NCI-H82 treated with DMSO at 0.1 percent for 48 hours (cell line): ENCODE data around the gene GMPPB.
"Not testable (repeated sequence)": the region's sequence is repeated elsewhere in the genome, so short reads cannot be mapped to it uniquely, and the experiment has no call there.

Experiments
- DNase-seq: peaks from one replicate; lab custom pipeline; 2025; ENCODE audit not compliant: unreplicated experiment; lab: John Stamatoyannopoulos, UW

GMPPB gene

DNA sequence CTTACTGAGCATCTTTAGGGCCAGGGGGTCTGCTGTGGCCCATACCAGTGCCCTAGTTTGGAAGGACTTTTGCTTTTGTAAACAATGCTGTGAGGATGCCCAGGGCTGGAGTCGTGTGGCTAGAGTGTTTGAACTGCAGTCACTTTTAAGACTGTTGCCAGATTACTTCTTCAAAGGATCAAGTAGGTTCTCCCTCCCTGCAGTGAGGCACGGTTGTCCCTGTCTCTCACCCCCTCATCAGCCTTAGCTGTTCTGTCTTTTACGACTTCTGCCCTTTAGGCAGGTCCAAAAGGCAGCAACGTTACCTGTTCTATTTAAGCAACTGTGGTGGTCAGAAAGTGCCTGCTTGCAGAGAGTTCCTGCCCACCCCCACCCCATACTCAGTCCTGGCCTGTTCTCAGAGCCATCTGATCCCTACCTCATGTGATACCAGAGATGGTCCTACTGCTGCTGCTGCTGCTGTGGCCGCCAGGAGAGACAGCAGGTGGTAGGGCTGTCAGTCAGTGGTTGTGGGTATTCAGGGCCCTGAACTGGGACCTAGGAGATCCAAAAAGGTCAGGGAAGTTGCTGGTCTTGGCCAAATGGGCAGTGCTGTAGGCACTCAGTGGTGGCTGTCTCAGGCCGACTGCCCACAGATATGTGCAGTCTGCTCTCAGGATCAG lies 29.2 kb downstream of the GMPPB start:
- not testable (repeated sequence) for DNase-seq

DNA sequence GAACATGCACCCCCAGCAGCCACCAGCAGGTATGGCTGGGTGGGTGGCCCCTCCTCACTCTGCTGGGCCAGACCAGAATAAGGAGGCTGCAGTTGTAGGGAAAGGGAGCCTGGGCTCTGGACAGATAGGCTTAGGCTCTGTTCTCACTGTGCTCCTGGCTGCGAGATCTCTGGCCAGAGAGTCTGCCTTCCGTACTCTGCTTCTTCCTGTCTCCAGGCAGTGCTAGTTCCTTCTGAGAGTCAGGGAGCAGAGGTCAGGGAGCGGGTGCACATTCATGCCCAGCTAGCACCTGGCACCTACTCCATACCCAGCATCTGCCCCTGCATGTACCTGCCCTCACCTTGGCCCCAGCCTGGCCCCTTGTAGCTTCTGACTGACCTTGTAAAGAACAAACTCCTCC lies 32.3 kb downstream of the GMPPB start:
- DNase-seq: not testable (repeated sequence)

DNA sequence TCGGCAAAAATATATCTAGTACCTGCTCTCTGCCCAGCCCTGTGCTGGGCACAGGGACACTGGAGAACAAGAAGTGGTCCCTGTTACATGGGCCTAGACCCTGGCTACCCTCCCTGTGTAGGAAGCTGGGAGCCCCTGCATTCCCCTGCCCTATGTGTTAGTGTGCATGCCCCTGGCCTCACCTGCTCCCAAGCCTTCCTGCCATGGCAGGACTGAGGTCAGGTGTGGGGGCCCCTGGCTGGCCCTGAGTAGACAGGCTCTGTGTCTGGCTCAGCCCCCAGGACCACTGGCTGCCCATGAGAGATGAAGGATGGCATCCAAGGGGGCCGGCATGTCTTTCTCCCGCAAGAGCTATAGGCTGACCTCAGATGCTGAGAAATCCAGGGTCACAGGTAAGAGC lies 32.9 kb downstream of the GMPPB start:
- not testable (repeated sequence) for DNase-seq

DNA sequence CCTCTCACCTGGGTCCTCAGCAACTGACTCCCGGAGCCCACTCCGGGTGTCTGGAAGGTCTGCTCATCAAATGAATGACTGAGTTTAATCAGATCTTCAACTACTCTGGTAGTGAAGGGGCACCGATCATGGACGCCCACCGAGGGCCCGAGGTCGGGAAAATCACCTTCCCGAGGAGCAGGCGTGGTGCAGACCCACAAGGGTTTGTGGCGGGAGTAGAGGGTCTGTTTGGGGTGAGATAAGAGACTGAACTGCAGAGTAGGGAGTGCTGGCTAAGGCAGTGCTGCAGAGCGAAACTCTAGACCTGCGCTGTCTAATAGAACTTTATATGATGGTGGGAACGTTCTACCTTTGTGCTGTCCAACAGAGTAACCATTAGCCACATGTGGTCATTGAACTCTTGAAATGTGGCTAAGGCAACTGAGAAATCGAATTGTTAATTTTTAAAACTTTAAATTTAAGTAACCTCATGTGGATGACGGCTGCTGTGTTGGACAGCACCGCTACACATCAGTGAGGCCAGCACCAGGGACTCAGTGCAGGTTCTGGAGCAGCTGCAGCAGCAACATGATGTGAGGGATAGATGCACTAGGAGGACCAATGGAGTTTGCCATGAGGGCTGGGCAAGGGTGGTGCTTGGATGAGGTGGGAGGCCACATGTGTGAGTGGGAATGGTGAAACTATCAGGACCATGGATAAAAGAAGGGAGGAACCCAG lies 33.7 kb downstream of the GMPPB start:
- not testable (repeated sequence) for DNase-seq

DNA sequence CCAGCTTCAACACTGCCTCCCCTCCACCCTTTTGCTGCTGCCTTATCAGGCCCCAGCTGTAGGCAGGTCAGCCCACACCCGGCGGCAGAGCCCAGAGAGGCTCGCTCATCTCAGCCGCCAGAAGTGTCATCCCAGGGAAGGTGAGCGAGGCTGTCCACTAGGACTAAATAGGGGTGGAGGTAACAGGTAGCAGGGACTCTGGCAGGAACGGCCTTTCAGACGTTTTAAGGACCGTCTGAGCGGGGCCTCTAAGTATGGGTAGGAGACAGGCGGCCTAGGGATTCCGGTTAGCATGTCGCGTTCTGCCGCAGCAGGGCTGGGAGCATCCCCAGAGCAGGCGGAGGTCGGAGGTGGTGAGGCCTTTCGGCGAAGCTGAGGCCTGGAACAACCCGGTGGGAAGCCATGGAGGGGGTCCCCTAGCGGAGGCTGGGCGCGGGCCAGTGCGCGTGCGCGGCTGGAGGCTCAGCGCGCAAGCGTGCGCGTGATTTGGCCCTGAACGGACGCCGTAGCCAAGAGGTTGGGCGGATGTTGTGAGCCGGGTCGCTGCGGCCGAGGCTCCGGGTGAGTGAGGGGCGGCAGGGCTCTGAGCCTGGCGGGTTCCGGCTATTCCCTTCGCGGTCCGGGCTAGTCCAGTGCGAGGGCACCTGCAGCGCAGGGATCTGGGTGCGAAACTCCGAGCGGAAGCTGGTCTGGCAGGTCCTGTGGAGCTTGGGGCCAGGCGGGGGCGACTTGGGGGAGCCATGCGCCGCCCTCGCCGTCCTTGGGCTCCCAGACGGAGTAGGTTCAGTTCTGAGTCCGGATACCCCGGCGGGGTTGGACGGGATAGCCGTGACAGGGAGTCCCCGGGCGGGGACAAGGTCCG lies 34.5 kb downstream of the GMPPB start, which contains the start of the genes MST1 and RNF123:
MST1 (minus strand) TSS at position 429 of the 862 bp plus-strand sequence. CDS start 783 bp downstream, outside the sequence.
RNF123 (plus strand) TSS at position 512 of the 862 bp plus-strand sequence. CDS start 1,609 bp downstream, outside the sequence.
- no peak for DNase-seq

DNA sequence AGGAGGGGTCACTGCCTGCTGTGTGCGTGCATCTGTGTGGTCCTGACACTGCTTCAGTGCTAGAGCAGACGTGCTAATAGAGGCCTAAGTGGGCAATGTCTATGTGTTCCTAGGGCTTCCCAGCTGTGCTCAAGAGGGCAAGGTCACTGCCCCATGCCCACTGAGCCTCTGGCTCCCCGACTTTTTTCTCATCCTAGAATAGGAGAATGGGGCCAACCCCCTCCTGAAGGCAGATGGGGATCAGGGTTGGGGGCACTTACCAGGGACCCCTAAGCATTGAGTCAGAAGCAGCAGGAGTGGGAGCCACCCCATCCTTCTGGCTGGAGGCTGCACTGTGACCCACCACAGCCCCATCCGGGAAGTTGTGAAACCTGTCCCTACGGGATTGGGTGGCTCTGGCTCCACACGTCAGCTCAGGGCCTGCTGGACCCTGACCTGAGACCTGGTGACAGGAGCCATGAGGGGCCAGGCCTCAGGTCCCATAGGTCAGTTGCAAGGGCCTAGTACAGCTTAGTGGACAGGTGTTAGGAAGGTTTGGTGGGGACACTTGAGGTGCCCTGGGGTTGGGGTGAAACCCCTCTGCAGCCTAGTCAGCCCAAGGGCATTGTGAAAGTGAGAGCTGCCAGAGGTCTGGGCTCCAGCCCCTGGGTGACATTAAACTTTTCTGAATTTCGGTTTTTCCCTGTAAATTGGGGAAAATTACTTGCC lies 35.3 kb downstream of the GMPPB start:
- DNase-seq: not testable (repeated sequence)

DNA sequence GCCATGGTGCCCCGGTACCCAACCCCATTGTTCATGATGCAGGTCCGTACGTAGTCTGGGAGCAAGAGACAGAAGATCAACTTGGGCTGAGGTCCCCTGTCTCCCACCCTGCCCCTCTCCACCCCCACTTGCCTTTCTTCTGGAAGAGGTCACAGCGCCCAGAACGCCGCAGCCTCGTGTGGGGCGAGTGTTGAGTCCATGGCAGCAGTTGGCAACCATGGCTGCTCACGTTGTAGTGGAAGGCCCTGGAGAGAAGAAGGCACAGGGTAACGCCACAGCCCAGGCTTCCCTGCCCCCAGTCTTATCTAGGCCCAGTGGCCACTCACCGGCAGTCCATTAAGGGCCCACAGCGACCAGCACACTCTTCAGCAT lies 36.3 kb downstream of the GMPPB start:
- not testable (repeated sequence) for DNase-seq

DNA sequence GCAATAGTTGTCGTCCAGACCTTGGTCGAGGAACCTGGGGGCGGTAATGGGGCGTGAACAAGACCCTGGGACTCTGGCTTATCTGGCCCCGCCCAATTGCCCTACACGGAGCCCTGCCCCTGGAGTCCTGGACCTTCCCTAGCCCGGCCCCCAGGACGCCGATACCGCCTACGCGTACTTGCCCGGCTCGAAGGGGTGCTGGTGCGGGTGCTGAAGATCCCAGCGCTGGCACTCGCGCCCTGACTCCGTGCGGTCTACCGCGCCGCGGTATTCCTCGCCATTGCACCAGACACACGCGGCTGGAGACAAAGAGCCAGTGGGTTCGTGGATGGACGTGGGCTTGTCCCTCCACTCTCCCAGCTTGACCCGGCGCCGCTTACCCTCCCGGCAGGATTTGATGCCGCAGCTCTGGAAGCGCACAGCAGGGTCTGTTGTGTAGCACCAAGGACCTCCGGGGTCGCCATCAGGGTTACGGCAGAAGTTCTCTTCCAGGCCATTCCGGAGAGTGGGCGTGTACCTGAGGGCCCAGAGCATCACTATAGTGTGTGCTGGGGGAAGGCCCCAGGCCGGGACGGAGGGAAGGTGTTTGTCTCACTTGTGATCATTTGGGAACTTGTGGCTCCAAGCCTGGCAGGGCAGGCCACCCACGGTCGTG lies 36.9 kb downstream of the GMPPB start:
- not testable (repeated sequence) for DNase-seq

DNA sequence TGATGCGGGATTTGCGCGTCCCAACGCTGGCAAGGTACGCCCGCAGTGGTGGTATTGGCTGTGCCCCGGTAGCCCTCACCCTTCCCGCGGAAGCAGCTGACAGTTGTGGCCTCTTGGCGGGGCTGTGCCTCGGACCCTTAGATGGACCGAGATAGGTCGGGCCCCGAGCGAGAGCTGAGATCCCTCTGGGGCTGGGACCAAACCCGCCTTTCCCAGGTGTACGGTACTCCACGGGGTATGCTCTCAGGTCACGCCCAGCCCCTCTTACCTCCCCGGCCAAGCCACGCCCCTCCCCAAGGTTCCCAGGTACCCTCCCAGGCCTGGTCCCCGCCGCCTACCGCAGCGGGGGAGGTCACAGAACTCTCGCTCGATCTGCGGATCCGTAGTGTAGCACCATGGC lies 37.4 kb downstream of the GMPPB start:
- DNase-seq: not testable (repeated sequence)

DNA sequence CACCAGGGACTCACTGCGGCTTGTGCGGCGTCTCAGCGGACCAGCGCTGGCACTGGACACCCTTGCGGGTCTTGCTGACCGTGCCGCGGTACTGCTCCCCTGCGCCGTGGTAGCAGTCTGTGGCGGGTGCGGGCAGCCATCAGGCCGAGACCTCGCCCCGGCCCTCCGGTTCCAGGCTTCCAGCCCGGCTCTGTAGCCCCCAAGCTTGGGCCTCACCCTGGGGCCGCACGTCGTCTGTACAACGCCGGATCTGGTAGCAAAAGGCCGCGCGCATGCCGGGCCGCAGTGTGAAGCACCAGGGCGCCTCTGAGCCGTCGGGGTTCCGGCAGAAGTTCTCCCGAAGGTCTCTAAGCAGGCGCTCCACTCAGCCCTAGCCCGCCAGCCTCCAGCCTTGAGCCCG lies 37.9 kb downstream of the GMPPB start:
- not testable (repeated sequence) for DNase-seq

DNA sequence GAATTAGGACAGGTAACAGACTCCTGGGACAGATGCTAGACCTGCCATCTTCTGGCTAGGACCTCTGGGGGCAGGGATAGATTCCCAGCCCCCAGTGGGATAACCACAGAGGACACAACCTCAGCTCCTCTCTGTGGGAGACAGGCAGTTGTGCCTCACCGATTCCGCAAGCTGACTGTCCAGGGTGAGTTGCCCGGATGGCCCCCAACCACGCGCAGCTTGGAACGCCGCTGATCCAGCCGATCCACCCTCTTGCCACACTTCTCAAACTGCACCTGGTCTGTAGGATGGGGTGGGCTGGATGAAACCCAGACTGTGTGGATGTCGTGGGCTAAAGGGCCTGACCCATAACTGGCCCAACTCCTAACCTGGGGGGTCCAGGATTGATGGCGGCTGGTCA lies 38.6 kb downstream of the GMPPB start:
- DNase-seq: not testable (repeated sequence)

DNA sequence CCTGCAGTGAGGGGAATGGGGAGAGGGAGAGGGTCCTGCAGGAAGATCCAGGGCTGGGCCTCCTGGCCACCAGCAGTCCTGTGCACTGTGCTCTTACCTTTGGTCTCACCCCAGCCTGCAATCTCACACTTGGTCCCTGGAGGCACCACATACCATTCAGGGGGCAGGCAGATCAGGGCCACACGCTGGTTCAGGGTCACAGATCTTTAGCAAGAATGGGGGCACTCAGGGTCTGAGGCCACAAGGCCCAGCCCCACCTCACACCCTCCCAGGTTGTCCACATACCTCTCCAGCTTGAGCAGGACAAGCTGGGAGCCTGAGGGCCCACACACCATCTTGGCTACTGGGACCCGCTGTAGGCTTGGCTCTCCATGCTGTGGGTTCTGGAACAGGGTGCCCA lies 39.3 kb downstream of the GMPPB start:
- not testable (repeated sequence) for DNase-seq

DNA sequence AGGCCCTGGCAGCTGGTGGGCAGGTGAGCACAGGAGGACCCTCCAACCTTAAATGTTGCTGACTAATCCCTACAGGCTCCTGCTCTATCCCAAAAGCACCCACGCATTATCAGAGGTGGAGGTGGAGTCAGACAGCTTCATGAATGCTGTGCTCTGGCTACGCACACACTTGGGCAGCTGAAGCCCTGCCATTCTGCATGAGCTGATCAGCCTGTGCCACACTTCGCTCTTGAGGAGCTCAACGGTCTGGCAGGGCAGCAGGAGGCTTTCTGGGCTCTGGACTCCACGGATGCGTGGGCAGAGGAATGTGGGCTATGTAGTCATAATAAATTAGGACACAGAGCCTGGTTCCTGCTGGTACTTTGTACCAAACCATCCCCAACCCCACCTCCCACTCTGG lies 40.6 kb downstream of the GMPPB start:
- DNase-seq: no peak

DNA sequence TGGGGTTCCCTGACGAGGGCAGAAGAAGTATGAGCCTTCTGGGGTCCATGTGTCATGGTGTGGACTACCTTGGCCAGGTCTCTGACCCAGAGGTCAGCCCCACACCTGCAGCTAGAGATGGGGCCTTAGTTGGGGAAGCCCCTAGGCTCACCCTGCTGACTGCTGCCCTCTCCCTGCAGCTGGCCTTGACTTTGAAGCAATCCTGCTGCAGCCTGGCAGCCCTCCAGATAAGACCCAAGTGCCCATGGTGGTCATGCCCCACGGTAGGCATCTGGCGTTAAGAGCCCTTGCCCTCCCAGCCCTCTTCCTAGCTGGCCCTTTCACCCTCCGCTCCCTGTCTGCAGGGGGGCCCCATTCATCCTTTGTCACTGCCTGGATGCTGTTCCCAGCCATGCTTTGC lies 42.2 kb downstream of the GMPPB start:
- DNase-seq: no peak

DNA sequence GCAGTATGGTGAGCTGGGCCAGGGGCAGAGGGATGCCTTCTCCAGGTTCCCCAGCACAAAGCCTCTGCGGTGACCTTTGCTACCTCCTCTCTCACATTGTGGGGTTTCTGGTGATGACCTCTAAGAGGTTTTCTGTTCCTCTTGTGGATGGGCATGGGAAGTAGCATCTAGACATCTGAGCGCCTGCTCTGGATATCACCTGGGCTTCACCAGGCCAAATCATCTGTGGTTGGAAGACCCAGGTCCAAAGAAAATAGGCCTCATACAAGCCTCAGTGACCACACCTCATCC lies 42.6 kb downstream of the GMPPB start:
- DNase-seq: no peak

DNA sequence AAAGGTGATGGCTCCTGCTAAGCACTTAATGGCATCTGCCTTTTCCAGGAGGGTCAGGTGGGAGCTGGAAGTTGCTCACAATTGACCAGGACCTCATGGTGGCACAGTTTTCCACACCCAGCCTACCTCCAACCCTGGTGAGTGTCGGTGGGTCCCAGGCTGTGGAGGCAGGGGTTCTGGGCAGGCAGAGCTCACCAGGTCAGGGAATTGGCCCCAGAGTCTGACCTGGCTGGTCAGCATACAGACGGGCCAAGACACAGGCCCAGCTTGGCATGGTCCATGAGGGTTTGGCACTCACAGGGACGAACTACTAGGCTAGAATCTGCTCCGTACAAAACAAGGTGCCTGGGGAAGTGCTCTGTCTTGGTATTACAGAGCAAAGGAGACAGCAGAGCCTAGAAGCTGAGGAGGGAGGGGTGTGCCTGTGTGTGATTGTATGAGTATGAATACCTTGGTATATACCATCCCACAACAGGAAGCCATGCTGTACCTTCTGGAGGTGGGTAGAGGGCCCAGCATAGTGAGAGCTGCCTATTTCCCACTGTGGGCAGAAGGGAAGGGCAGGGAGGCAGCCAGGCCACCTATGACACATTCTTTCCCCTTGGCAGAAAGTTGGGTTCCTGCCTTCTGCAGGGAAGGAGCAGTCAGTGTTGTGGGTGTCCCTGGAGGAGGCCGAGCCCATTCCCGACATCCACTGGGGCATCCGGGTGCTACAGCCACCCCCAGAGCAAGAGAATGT lies 43.1 kb downstream of the GMPPB start:
- no peak for DNase-seq

DNA sequence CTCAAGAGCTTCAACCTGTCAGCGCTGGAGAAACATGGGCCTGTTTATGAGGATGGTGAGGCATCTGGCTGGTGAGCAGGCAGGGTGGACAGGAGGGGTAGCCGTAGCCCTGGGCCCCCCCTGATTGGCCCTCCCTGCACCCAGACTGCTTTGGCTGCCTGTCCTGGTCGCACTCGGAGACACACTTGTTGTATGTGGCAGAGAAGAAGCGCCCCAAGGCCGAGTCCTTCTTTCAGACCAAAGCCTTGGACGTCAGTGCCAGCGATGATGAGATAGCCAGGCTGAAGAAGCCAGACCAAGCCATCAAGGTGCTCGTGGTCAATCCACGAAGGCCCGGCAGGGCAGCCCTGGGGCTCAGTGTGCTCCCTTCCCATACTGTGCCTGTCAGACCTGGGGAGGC lies 47.8 kb downstream of the GMPPB start:
- DNase-seq: no peak

DNA sequence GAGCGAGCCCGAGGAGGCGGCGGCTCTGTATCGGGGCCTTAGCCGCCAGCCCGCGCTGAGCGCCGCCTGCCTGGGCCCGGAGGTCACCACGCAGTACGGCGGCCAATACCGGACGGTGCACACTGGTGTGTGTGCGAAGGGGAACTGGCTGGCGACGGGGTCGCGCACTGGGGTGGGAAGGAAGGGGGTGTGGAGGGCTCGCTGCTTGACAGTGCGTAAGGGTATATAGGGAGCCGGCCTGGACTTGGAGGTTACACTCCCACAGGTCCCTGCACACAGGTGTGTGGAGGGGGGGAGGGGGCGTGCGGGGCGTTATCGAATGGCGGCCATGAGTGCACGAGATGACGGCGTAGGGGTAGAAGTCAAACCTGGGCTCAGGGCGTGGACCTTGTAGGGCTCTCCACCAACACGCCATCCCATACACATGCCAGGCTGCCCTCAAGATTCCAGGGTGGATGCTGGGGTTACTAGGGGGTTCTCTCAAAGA lies 49.2 kb downstream of the GMPPB start:
- DNase-seq: no peak

DNA sequence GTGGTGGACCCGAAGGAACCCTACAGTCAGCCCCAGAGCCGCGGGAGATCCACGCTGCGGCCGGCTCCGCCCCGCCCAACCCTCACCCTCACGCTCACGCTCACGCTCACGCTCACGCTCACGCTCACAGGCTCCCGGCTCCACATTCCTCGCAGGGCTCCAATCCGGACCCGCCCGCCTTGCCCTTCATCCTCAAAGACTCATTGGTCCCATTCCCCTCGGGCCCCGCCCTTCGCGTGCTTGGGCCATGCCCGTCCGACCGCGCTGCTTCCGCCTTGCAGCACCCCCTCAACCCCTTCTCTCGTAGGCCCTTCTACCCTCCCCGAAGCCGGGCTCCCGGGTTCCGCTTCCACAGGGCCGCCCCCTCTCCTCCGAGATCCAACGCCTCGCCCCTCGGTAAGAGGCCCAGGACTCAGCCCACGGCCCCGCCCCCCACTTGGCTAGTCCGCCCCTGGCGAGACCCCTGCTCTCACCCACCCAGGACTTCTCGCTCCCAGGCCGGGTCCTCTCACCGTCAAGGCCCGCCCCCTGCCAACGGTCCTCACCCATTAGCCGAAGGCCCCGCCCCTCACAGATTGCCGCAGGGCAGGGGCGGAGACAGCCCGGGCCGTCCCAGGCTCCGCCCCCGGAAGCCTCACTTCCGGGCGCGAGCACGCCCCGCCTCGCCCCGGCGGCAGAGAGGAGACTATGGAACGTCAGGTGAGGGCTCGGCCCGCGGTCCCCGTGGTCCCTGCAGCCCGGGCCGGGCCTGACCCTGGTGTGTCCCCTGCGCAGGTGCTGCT lies 49.8 kb downstream of the GMPPB start, which contains the start of gene APEH:
APEH (plus strand) TSS at position 637 of the 782 bp plus-strand sequence; CDS start at position 688, 51 bp downstream.
- no peak for DNase-seq
